Activated T-cell treated with anti-CD3 and anti-CD28 coated beads, Interleukin-2, amount 50 U/mL, for 72 hours (primary cell): ENCODE results near the gene RYK. TPM values are rescaled to one million over a fixed set of nuclear protein-coding genes. Genes with fewer than 3 reads are reported as not detected.

Experiments used
- ATAC-seq, 2 donors: fragments of 150-1000 bp; cut with Tn5 transposase; replicated peaks in 1 of 2; 2 replicates each; pipeline ENCODE4 v1.10.0; 2021; ENCODE audit warnings: moderate library complexity in 2 of 2, mild to moderate bottlenecking in 1 of 2
- DNase-seq, 2 donors: peaks; one replicate each; pipeline ENCODE4 v3.0.0; 2021 to 2022; ENCODE audit warnings: mixed read lengths in 1 of 2
- H3K27ac Mint-ChIP-seq: one replicate; pipeline ENCODE4 v1.8.0; 2022; ENCODE audit warnings: mild to moderate bottlenecking, moderate library complexity, mixed read lengths
- H3K27me3 Mint-ChIP-seq: one replicate; pipeline ENCODE4 v1.8.0; 2022; ENCODE audit warnings: low read depth, mixed read lengths
- H3K36me3 Mint-ChIP-seq, 2 donors: one replicate each; pipeline ENCODE4 v1.8.0; 2022; ENCODE audit warnings: mixed read lengths in 2 of 2, mild to moderate bottlenecking in 1 of 2; ENCODE audit not compliant: insufficient read depth in 2 of 2
- H3K4me1 Mint-ChIP-seq: one replicate; pipeline ENCODE4 v1.8.0; 2022; ENCODE audit warnings: low read depth, mixed read lengths
- H3K4me3 Mint-ChIP-seq, 2 donors: one replicate each; pipeline ENCODE4 v1.8.0; 2022; ENCODE audit warnings: mild to moderate bottlenecking in 2 of 2, mixed read lengths in 2 of 2, moderate library complexity in 2 of 2
- H3K9me3 Mint-ChIP-seq, 2 donors: one replicate each; pipeline ENCODE4 v1.8.0; 2022; ENCODE audit warnings: mixed read lengths in 2 of 2
- total RNA-seq, 2 donors: library from RNA; stranded (reverse); gene quantifications; one replicate each; pipeline ENCODE4 v1.2.3, GENCODE V29; 2022

RYK gene
- total RNA-seq, 2 donors from 2014 or later, result 18.1 to 23.5 TPM

DNA sequence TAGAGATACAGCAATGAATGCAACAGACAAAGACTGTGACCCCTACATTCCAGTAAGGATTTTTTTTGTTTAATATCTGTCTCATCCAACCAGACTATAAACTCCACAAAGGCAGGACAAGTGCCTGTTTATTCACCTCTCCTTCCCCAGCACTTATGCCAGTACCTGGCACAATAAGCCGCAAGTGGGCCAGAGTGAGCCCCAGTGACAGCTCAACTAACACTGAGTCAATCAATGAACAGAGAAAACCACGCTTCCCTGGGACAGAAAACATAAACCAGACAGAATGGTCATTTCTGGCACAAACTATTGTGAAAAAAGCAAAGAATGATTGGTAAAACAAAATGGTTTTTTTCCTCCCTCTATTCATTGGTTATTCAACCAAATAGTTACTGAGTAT, 52.2 kb downstream of the RYK start:
- Mint-ChIP-seq H3K9me3 (no peaks in the 10 kb centered on the region), H3K4me3 (no peak overlapping the region), H3K36me3 (peaks cover 4 to 13% of the 10 kb centered on the region in 2 donors), H3K4me1 (peaks cover 14% of the 10 kb centered on the region), H3K27ac (no peak overlapping the region), H3K27me3 (no peaks in the 10 kb centered on the region)
- DNase-seq, result peak in 1 of 2 donors; percentile 13
- peak; percentile 58 to 76 for ATAC-seq

DNA sequence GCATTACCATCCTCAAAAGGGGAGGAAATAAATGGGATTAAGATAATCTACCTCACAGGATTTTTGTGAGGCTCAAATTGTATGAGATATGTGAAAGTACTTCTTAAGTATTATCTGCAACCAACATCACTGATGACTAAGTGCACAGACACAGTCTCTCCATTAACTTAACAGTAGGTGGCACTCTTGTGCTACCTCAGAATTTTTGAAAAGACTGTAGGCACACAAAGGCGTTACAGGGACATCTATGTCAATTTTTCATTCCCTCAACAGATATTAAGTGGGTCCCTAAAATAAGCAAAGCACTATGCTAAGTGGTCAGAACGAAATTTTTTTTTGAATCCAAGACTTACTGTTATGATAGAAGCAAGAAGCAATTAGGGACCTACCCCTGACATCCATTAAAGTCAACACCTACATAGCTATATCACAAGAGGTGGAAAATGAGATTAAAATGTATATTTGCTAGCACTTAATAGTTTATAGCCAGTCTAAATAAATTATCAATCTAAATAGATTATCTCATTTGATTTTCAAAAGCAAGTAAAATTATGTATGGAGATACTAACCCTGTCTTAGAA, 52.9 kb downstream of the RYK start:
- ATAC-seq (peak; percentile 83 to 87), DNase-seq (peak; percentile 6 to 33)
- no peaks in the 10 kb centered on the region for H3K9me3 Mint-ChIP-seq
- H3K4me1 Mint-ChIP-seq, result peaks cover 14% of the 10 kb centered on the region
- H3K27me3 Mint-ChIP-seq, result no peaks in the 10 kb centered on the region
- H3K4me3 Mint-ChIP-seq, result no peak overlapping the region
- H3K36me3 Mint-ChIP-seq, result peaks cover 4 to 13% of the 10 kb centered on the region in 2 donors
- H3K27ac Mint-ChIP-seq, result no peak overlapping the region

DNA sequence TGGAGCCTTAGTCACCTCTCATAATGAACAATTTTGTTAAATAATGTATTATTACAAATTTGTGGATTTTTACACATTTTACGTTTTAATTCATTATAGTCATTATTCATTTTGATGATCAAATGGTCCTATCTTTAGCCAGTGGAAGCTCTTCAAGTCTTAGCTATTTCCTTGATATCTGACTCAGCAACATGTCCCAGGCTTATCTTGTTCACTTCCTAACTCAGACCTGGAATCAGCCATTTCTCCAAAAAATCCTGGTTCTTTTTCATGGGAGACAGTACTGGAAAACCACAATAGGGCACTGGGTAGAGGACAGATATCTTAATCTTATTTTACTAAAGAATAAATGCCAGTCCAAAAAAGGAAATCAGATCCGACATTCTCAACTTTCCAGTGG, 56.4 kb downstream of the RYK start:
- ATAC-seq (no peak), DNase-seq (no peak)
- H3K9me3 Mint-ChIP-seq, result no peaks in the 10 kb centered on the region
- H3K27ac Mint-ChIP-seq, result no peak overlapping the region
- no peak overlapping the region for H3K4me3 Mint-ChIP-seq
- no peaks in the 10 kb centered on the region for H3K27me3 Mint-ChIP-seq
- peaks cover 0 to 3% of the 10 kb centered on the region in 2 donors for H3K36me3 Mint-ChIP-seq
- peaks cover 14% of the 10 kb centered on the region for H3K4me1 Mint-ChIP-seq

GRCh38 chr3:134190250-134190649, 60.4 kb downstream of the RYK start:
- ATAC-seq, result no peak
- H3K36me3 Mint-ChIP-seq, result peaks cover 0 to 3% of the 10 kb centered on the region in 2 donors
- peak overlapping the region; percentile 20 for H3K27ac Mint-ChIP-seq
- H3K4me1 Mint-ChIP-seq, result no peaks in the 10 kb centered on the region
- H3K4me3 Mint-ChIP-seq, result no peak overlapping the region
- no peaks in the 10 kb centered on the region for H3K27me3 Mint-ChIP-seq
- DNase-seq, result no peak
- no peaks in the 10 kb centered on the region for H3K9me3 Mint-ChIP-seq

- no peak overlapping the region for H3K27ac Mint-ChIP-seq
- H3K4me3 Mint-ChIP-seq, result no peak overlapping the region
- no peak for DNase-seq
- peaks cover 0 to 3% of the 10 kb centered on the region in 2 donors for H3K36me3 Mint-ChIP-seq
- no peaks in the 10 kb centered on the region for H3K4me1 Mint-ChIP-seq
- H3K9me3 Mint-ChIP-seq, result no peaks in the 10 kb centered on the region
- no peak for ATAC-seq
- no peaks in the 10 kb centered on the region for H3K27me3 Mint-ChIP-seq
These were observed 60.8 kb downstream of the RYK start for GRCh38 chr3:134189849-134190248.

DNA sequence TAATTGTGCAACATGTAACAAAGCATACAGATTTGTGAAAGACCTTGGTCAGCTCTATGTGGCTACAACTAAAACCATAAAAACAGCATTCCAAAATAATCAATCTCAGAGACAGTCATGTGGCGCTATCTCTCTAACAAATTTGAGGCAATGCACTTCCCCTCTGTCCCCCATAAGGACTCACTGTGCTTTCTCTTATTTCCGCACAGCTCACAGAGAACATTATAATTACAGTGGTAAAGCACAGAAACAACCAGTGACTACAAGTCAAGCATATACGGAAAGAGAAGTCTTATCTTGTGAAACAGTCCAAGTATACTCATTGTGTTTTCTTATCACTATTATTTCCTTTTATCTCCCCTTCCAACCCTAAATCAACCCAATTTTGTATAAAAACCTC, 64.3 kb downstream of the RYK start:
- Mint-ChIP-seq H3K4me3 (no peak overlapping the region), H3K27me3 (no peaks in the 10 kb centered on the region), H3K36me3 (no peaks in the 10 kb centered on the region), H3K4me1 (no peaks in the 10 kb centered on the region), H3K27ac (no peak overlapping the region), H3K9me3 (no peaks in the 10 kb centered on the region)
- DNase-seq (no peak), ATAC-seq (no peak)

DNA sequence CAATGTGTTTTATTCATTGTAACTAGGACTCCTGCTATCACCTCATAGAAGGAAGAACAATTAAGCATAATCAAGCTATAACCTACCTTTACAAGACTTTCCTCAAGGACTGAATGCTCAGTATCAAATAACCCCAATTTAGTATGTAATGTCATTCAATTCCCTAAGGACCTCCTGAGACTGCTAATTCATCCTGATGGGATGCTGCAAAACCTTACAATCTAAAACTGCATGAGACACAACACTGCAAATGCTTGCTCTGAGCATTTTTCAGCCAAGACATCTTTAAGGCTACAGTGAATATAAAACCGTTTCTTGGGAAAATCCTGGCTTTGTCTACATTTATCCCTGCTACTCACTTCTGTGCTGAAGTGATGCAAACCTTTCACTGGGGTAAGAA, 69.9 kb downstream of the RYK start:
- Mint-ChIP-seq H3K36me3 (peaks cover 1 to 2% of the 10 kb centered on the region in 2 donors), H3K27me3 (no peaks in the 10 kb centered on the region), H3K27ac (no peak overlapping the region), H3K9me3 (no peaks in the 10 kb centered on the region), H3K4me3 (no peak overlapping the region), H3K4me1 (no peaks in the 10 kb centered on the region)
- ATAC-seq (no peak), DNase-seq (no peak)

DNA sequence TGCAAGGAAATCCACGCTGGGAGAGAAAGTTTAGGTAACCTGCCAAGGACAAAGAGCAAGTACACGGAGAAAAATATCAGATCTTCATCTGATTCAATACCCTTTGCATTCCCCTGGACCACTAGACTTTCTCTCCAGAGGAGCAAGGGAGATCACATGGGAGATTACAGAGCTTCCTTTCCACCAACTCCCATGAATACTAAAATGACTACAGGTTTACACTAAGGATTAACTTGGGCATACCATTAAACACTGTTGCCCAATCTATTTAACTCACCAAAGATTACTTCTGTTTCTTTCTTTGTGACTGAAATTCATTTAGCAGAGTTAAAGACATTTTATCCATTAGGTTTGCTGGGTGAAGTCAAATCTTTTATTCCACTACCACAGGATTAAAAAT, 71.2 kb downstream of the RYK start:
- no peak overlapping the region for H3K27ac Mint-ChIP-seq
- no peaks in the 10 kb centered on the region for H3K9me3 Mint-ChIP-seq
- no peaks in the 10 kb centered on the region for H3K27me3 Mint-ChIP-seq
- no peak overlapping the region for H3K4me3 Mint-ChIP-seq
- no peaks in the 10 kb centered on the region for H3K4me1 Mint-ChIP-seq
- ATAC-seq (no peak), DNase-seq (no peak)
- peaks cover 4 to 6% of the 10 kb centered on the region in 2 donors for H3K36me3 Mint-ChIP-seq

- H3K4me1 Mint-ChIP-seq, result no peaks in the 10 kb centered on the region
- H3K9me3 Mint-ChIP-seq, result no peaks in the 10 kb centered on the region
- no peak for ATAC-seq
- H3K27ac Mint-ChIP-seq, result no peak overlapping the region
- peaks cover under 1 to 7% of the 10 kb centered on the region in 2 donors for H3K36me3 Mint-ChIP-seq
- no peaks in the 10 kb centered on the region for H3K27me3 Mint-ChIP-seq
- no peak overlapping the region for H3K4me3 Mint-ChIP-seq
- DNase-seq, result no peak
These were observed 87.6 kb downstream of the RYK start for GRCh38 chr3:134163096-134163495.

- ATAC-seq (no peak), DNase-seq (no peak)
- Mint-ChIP-seq H3K4me3 (no peak overlapping the region), H3K9me3 (no peaks in the 10 kb centered on the region), H3K36me3 (peaks cover 0 to 6% of the 10 kb centered on the region in 2 donors), H3K4me1 (no peaks in the 10 kb centered on the region), H3K27ac (no peak overlapping the region), H3K27me3 (no peaks in the 10 kb centered on the region)
These were observed 88.6 kb downstream of the RYK start for GRCh38 chr3:134161898-134162615.

DNA sequence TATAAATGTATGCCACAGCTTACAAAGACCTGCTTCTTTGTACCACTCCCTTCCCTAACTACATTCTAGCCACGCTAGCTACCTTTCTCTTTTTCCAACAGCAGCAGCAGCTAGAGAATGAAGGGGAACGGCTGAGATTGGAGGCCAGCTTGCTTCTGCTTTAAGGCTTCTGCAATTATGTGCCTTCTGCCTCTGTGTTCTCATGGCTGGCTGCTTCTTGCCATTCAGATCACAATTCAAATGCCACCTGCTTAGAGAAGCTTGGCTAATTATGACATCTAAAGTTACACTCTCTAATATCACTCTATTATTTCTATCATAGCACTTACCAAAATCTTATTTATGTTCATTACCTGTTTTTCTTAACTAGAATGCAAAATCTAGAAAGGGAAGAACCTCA, 95.2 kb downstream of the RYK start:
- Mint-ChIP-seq H3K9me3 (no peaks in the 10 kb centered on the region), H3K27ac (no peak overlapping the region), H3K4me1 (no peaks in the 10 kb centered on the region), H3K36me3 (peaks cover 8 to 17% of the 10 kb centered on the region in 2 donors), H3K27me3 (no peaks in the 10 kb centered on the region), H3K4me3 (no peak overlapping the region)
- ATAC-seq, result no peak
- DNase-seq, result no peak

DNA sequence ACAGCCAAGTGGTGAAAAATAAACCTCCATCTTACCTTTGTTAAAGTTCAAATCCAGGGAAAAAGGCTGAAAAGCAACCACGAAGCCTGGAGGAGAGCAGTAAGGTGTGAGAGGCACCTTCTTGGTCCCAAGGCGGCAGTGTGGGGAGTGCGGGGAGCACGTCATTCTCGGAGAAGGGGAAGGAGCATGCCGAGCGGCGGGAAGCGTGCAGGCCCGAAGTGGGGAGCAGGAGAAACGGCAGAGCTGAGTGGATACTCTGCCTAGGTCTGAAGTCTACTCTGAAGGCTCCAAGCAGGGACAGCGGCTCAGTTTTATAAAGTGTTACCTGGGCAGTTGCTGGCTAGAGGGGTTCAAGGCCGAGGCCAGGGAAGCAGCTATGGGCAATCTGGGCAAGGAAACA, 96.9 kb downstream of the RYK start:
- DNase-seq (no peak), ATAC-seq (no peak)
- Mint-ChIP-seq H3K36me3 (peaks cover 8 to 17% of the 10 kb centered on the region in 2 donors), H3K4me1 (no peaks in the 10 kb centered on the region), H3K27ac (no peak overlapping the region), H3K27me3 (no peaks in the 10 kb centered on the region), H3K9me3 (no peaks in the 10 kb centered on the region), H3K4me3 (no peak overlapping the region)

GRCh38 chr3:134150476-134150875, 100.2 kb downstream of the RYK start:
- peaks cover 8 to 12% of the 10 kb centered on the region in 2 donors for H3K36me3 Mint-ChIP-seq
- ATAC-seq (no peak), DNase-seq (no peak)
- H3K27me3 Mint-ChIP-seq, result no peaks in the 10 kb centered on the region
- H3K27ac Mint-ChIP-seq, result no peak overlapping the region
- no peaks in the 10 kb centered on the region for H3K4me1 Mint-ChIP-seq
- H3K9me3 Mint-ChIP-seq, result no peaks in the 10 kb centered on the region
- H3K4me3 Mint-ChIP-seq, result no peak overlapping the region

DNA sequence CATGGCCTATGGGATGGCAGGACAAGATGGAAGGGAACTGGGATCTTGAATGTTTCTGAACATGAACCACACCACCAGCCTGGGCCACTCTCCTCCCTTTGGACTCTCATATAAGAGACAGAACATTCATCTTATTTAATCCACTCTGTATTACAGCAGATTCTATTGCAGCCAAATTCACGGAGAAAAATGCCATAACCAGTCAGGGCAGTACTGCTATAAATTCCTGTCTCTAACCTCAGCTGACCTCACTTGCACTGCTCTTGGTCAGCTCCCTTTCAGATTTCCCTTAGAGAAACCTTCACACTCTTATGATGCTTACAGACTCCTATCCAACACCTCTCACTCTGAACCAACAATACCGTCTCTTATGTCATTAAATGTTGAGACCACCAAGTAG, 101.4 kb downstream of the RYK start:
- Mint-ChIP-seq H3K27ac (no peak overlapping the region), H3K36me3 (peaks cover 2 to 3% of the 10 kb centered on the region in 2 donors), H3K4me3 (no peak overlapping the region), H3K27me3 (no peaks in the 10 kb centered on the region), H3K4me1 (no peaks in the 10 kb centered on the region), H3K9me3 (no peaks in the 10 kb centered on the region)
- DNase-seq (no peak), ATAC-seq (no peak)
